ENCODE results near the gene VEGFC. TPM values are rescaled to one million over a fixed set of nuclear protein-coding genes. Genes with fewer than 3 reads are reported as not detected.

VEGFC gene
- total and polyA plus RNA-seq, 10 of the 15 experiments (the other 5 are each of a cell fraction or from before 2014, with no cell fraction given) = 0.03 to 0.04 TPM; not detected in 8

GRCh38 chr4:176789955-176790354, 2.8 kb downstream of the VEGFC start:
- Histone ChIP-seq H4K20me1 (ENCODE audit: control insufficient read depth, insufficient read depth) (no peaks in the 10 kb centered on the region), H3K9me3 (replicated peaks; ENCODE audit: control insufficient read depth, insufficient read depth, low read length) (no peaks in the 10 kb centered on the region), H3K27me3 (replicated peaks in 1 of 2; ENCODE audit: control insufficient read depth in 2 of 2, insufficient read depth in 2 of 2, low read length in 1 of 2) (peaks cover 3 to 13% of the 10 kb centered on the region in 2 experiments; a peak in 3 of 4 replicates), H3K4me2 (ENCODE audit: control insufficient read depth, insufficient read depth) (no peak overlapping the region), H2AFZ (ENCODE audit: control insufficient read depth, low read depth, low read length) (no peak overlapping the region), H3K36me3 (ENCODE audit: control insufficient read depth in 2 of 2, insufficient read depth in 2 of 2, low read length in 1 of 2) (no peaks in the 10 kb centered on the region), H3K4me1 (ENCODE audit: control insufficient read depth, insufficient read depth, low read length) (no peaks in the 10 kb centered on the region), H3K27ac (ENCODE audit: control insufficient read depth, insufficient read depth) (no peak overlapping the region), H3K9ac (ENCODE audit: control insufficient read depth, insufficient read depth, low read length) (no peak overlapping the region), H3K4me3 (no peak overlapping the region), H3K79me2 (ENCODE audit: control insufficient read depth, insufficient read depth, low read length) (no peaks in the 10 kb centered on the region)
- BruUV-seq (replicated peaks) = no TSS peak
- ATAC-seq = peak; percentile 83
- SMC1A ChIA-PET (ENCODE audit: uncharacterized antibody, unreplicated experiment) = interaction anchor here (1.1 kb wide), 1 partner anchor 35 kb away, joined by 4 read pairs; no protein-coding TSS in a partner anchor
- peak; percentile 62 for FAIRE-seq
- 5% methylated on average over 1 of the region's 1 CpG for WGBS (ENCODE audit: insufficient coverage, insufficient replicate concordance, low lambda C conversion rate, missing lambda C conversion rate)
- no peak for DNase-seq (ENCODE audit: low read depth, low spot score)
- intact Hi-C loops (cut with micrococcal nuclease; ENCODE audit: unreplicated experiment) (loop anchor here (1.0 to 10.0 kb wide), 3 partner anchors 257 to 545 kb away; no protein-coding TSS in a partner anchor), in situ Hi-C loops (cut with MboI) (no loop called here)
- CTCF ChIA-PET = no interaction called here
- RAD21 ChIA-PET (ENCODE audit: unreplicated experiment) = no interaction called here
- POLR2A ChIA-PET = no interaction called here
- TF ChIP-seq RAD21 (IDR thresholded peaks at IDR 0.05; ENCODE audit: insufficient read depth, low read depth, low read length) (peak; percentile 57), HCFC1 (IDR thresholded peaks at IDR 0.05; ENCODE audit: low read length) (no peak), SMC3 (IDR thresholded peaks at IDR 0.05; ENCODE audit: borderline replicate concordance, low read length) (peak; percentile 52; the same call in 1 of the 2 replicates), CTCF (IDR thresholded peaks at IDR 0.05 in 2 of 3, conservative IDR thresholded peaks at IDR 0.05 in 1 of 3; ENCODE audit: control insufficient read depth in 2 of 3, extremely low read depth in 1 of 3, insufficient read depth in 1 of 3, low read depth in 3 of 3, low read length in 3 of 3) (peak; percentile 56 to 65 (median 63)), ZNF217 (IDR thresholded peaks at IDR 0.05) (no peak), FOS (IDR thresholded peaks at IDR 0.05; ENCODE audit: borderline replicate concordance, extremely low read depth, insufficient read length) (no peak), PAX8 (IDR thresholded peaks at IDR 0.05) (no peak), RAD51 (IDR thresholded peaks at IDR 0.05) (no peak), E2F4 (IDR thresholded peaks at IDR 0.05; ENCODE audit: low read depth, low read length) (no peak), STAT3 (IDR thresholded peaks at IDR 0.05; ENCODE audit: low read depth, low read length) (no peak)
